Hepatocyte (in vitro differentiated cells): Measurements from ENCODE around the gene C10orf143.

Experiments
- CTCF ChIP-seq: fragments of 200-600 bp; sonication (generic); IDR thresholded peaks from 2 replicates; pipeline ENCODE4 v1.5.1; 2016; ENCODE audit warnings: antibody characterized with exemption, mild to moderate bottlenecking; ENCODE audit not compliant: poor library complexity
- EZH2 ChIP-seq: fragments of 200-600 bp; sonication (generic); IDR thresholded peaks from 2 replicates; pipeline ENCODE4 v1.6.1; 2016; ENCODE audit warnings: antibody characterized with exemption, mild to moderate bottlenecking, borderline replicate concordance
- EZH2phosphoT487 ChIP-seq: fragments of 200-600 bp; sonication (generic); IDR thresholded peaks from one replicate; pipeline ENCODE4 v1.6.1; 2018; ENCODE audit warnings: antibody characterized with exemption, mild to moderate bottlenecking, low read depth, moderate library complexity; ENCODE audit not compliant: unreplicated experiment, severe bottlenecking

GRCh38 chr10:130049987-130050386 lies 60.6 kb downstream of the C10orf143 start:
- no peak for TF ChIP-seq CTCF
- no peak for TF ChIP-seq EZH2
- no peak for TF ChIP-seq EZH2phosphoT487
